Activated CD8-positive, alpha-beta memory T cell treated with anti-CD3 and anti-CD28 coated beads, Interleukin-2, amount 50 U/mL, for 24 hours (primary cell): ENCODE measurements around the gene DOK6.

Experiments used
- DNase-seq: peaks from one replicate; pipeline ENCODE4 v3.0.0-alpha.2; 2020; ENCODE audit errors: extremely low read depth

DOK6 gene

DNA sequence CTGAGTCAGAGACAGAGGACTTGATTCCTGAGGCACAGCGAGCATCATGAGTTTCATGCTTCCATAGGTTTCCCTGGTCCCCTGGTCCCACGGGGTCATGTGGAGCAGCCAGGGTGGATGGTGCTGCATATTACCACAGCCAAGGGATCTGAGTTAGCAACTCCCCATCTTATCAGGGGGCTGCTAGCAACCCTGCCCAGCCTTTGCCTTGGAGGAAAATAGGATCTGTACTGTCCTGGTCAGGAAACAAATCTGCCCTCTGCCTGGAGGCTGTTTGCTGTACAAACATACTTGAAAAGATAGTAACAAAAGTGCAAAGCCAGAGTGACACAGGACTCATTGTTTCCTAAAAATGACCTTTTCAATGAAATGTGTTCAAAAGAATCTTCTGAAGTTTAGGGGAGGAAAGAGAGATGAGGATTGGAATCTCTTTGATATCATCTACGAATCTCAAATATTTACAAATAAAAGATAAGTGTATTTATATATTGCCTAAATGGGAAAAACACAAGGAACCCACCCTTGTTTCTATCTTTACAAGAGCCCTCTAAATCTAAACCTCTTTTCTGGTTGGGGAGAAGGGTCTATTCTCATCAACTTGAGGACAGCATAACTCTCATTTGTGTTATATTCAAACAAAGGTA, 352.2 kb downstream of the DOK6 start:
- no peak for DNase-seq

DNA sequence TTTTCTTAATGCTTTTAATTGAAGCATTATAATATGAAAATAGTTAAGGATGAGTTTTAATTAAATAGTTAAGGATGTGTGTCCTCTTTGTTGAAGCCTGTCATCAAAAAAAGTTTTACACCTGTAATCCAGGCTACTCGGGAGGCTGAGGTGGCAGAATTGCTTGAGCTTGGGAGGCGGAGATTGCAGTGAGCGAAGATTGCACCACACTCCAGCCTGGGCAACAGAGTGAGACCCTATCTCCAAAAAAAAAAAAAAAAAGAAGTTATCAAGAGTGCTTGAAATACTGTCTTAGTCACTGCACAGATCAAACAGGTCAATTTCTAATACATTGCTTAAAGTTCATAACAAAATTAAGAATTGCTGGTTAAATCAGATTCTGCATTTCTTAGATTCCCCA, 353.4 kb downstream of the DOK6 start:
- DNase-seq = no peak

DNA sequence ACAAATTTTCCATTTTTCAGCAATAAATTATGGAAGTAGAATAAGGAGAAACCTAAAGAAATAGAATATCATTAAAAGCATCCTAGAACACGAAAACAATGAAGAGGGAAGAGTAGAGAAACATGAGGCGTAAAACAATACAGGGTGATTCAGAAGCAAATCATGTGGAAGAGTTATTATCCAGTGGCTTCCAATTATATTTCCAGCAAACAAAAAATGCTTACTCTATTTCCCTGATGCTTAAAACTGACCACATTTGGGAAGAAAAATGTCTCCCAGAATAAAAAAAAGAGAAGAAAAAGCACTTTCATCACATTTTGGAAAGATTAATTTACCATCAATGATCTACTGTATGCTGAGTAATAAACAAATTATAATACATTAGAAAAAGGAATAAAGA, 354.4 kb downstream of the DOK6 start:
- no peak for DNase-seq

DNA sequence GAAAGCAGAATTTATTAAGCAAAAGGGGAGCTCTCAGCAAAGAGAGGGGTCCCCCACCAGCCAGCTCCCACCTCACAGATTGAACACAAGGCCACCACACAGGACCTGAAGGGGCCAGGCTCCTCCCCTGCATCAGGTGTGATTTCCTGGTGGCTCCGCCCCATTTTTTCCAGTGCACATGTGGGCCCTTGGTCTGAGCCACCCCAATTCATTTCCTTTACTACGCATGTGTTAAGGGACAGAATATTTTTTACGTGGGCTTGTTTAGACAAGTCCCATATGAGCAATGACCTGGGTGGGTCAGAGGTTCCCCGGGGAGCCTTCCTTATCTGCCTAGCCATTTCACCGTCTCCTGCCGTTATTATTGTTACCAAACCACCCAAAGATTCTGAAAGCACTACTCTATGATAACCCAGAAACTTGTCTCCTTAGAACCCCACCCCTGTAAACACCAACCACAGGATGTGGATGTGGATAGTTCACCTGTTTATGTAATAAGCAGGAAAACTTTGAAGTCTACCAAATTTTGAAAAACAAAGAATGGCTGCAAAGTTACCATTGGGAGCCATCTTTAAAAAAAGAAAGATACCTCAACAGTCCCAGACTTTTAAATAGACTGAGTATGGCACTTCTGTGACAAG, 355.3 kb downstream of the DOK6 start:
- no peak for DNase-seq

DNA sequence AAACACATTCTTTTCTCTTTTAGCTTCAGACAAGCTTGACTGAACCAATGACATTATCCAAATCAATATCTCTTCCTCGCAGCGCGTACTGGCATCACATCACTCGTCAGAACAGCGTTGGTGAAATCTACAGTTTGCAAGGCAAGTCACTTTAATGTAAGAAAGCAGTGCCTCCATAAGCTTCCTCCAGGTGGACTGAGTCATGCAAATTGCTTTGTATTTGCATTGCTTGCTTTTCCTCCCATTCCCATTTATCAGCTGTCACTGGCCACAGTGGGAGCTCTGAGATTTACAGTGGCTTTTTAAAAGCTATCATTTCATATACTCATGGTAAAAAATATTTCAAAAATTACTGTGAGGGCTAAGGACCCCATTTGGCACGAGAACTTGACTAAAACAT, 357.0 kb downstream of the DOK6 start:
- DNase-seq = no peak

DNA sequence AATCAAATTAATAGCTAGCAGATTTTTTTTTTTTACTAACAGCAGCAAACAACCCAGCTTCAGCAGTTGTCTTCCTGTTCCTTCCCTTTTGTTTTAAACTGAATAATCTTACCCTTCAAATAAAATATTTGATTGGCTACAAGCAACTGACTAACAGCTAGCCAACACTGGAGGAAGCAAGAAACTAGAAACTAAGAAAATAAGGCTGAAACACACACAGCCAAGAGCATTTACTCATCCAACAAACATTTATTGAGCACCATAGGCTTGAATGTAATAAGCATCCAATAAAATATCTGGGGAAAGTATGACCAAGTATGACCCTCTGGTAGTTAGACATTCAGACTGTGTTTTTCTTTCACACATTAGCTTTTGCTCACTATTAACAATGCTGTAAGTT, 357.8 kb downstream of the DOK6 start:
- DNase-seq = no peak

DNA sequence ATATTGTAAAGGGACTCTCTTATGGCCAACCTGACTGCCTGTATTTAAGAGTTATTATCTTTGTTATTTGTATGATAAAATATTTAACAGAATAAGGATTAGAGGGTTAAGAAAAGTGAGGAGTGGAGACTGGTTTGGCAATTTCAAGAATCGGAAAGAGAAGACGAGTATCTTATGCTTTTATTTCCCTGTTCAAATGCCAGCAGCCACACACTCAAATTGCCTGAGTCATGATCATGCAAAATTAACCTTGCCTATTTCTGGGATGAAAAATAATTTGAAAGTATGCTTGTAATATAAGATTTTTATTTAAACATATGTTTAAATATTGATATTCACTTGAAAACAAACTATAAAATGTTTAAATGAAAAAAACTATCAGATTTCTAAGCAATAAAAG, 358.4 kb downstream of the DOK6 start:
- no peak for DNase-seq

DNA sequence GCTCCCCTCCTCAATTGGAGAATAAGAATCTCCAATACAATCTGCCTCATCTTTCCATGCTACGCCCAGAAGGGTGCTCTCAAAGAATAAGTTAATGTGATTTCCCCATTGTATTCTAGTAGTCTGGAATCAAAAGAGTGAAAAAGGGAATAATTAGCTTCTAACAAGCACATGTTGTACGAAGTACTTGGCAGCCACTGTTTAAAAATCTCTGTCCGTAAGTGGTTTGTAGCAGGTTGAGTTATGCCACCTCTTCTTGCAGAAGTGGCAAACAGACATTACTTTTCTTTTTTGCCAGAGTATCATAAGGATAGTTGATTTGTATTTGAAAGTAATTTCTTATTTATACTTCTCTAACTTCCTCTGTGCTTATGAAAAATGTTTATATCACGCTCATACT, 362.3 kb downstream of the DOK6 start:
- DNase-seq = no peak

DNA sequence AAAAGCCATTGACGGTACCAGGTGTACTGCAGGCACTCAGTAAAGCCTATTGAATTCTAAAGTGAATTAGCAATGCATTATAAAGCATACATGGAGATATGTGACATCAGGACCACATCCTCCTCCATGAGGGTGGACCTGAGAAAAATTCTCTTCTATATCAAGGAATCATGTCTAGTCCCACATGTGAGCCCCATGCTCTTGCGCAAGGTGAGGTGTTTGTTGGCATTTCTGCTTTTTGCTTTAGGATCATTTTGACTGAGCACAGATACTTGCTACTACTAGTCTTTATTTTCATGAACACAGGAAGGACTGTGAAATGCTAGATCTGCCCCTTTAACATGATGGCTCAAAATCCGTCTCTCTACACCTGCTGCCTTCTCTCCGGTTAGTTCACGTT, 363.1 kb downstream of the DOK6 start:
- no peak for DNase-seq

DNA sequence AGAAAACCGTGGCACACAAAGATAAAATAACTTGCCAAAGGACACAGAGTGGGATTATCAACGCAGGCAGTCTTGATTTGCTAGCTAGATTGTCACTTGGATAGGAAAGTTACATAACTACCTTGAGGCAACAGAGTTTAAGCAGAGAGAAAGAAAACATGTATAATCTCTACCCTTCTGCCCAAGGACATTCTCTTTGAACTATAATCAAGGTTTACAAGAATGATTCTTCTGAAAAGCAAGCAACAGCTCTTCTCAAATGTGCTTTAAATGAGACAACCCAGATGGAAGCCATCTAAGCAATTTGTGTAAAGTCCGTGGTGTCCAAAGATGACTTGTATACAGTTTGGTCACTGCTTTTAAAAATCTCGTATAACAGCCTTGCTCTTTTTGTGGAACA, 369.6 kb downstream of the DOK6 start:
- no peak for DNase-seq

DNA sequence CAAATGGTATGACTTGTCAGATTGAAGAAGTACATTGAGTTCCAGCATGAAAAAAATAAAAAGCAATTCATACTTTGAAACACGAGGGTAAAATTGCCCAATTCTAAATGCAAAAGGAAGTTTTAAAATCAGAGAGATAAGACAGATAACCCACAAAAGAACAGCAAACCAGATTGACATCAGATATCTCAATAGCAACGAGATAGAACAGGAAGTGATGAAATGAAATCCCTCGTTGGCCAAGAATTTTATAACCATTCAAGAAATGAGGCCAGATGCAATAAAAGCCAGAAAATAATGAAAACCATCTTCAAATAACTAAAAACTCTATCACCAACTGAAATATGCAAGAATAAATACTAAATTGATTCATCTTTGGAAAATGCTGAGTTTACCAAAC, 374.1 kb downstream of the DOK6 start:
- DNase-seq = no peak

DNA sequence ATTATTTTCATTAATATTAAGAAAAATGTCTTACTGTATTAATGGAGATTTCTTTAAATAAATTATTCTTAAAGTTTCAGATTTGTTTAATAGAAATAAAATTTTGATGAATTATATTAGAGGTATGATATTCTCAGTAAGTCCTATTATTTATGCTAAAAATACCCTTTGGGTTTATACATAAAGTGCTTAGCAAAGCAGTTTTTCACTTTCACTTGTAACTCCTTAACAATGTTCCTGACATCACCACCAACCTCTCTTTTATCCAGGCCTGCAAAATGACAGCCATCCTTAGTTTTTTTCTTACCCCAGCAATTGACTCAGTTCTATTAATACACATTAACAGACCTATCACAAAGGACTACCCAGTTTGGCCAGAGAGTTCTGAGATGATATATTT, 376.6 kb downstream of the DOK6 start:
- DNase-seq = no peak

DNA sequence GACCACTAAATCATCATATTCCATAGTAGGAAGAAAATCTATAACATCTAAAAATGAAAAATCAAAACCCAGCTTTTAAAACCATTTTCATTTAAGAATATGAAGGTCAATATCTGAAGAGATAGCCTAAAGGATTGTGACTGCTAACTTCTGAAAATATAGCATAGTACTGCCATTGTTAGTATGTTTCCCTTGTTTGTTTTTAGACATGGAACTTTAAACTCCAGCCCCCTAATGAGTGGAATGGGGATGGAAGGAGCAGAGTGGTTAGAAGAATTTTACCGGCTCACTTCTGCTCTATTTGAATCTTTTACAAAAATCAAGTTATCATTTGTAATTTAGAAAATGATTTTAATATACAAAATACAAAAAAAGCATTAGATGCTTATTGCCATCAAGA, 378.0 kb downstream of the DOK6 start:
- DNase-seq = no peak

DNA sequence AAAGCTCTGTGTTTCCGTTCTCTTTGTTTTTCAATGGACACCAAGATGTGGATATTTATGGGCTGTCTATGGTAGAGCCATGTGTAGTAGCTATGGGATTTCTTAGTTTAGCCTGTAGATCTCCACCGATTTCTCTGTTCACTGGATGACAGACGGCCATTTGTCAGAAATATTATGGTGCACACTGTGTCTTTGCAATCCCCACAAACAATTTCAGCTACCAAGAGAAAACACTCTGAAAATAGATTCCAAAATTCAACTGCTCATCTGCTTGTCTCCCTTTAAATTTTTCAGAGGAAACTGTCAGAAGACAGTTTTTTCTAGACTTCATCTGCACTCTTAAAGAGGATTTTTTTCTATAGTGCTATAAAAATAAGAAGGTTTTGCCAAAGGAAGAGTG, 380.2 kb downstream of the DOK6 start:
- DNase-seq = no peak

DNA sequence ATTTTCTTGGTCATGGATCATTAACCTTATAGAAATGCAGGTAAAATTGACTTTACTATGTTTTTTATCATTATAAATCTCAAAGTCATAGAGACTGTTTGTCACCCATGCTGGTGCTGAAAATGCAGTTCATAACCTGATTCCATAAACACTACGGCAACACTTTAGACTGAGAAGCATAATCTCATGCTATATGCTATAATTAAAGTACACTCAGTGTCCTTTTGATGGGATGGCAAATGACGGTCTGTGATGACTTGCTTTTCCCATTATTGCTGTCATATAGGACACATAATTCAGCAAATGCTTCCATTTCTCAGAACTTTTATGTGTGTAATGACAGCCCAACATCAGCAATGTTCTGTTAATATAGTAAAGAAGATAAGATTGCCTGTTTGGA, 384.1 kb downstream of the DOK6 start:
- no peak for DNase-seq

DNA sequence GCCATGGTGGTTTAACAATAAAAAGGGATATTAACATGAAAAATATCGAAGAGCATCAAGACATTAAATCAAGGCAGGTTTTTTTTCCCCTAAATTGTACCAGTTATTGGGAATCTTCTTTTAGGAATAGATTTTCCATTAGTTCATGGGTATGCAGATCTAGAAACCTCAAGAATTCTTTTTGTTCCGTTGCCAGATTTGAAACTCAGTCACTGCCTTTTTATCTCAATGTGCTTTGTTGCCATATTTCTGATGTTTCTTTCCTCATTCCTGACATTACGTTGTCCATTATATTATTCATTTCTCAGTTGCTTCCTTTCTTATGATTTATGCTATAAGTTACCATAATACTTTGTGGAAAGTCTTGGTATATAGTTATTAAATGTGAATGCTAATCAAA, 384.8 kb downstream of the DOK6 start:
- no peak for DNase-seq

DNA sequence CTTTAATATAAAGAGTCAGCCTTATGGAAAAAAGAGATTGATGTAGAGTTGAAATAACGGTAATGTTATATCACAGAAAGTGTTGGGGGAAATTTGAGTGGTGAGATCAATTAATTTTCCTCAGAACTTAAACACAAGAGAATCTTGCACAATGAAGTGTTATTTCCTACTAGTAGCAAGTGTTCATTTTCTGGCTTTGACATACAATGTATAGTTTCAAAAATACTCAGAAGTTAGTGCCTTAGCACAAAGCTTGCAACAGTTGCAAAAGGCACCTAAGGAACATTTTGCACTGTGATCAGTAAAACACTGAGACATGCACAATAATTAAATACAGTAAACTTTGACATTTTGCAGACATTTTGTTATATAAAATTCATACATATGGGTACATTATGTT, 385.7 kb downstream of the DOK6 start:
- no peak for DNase-seq

DNA sequence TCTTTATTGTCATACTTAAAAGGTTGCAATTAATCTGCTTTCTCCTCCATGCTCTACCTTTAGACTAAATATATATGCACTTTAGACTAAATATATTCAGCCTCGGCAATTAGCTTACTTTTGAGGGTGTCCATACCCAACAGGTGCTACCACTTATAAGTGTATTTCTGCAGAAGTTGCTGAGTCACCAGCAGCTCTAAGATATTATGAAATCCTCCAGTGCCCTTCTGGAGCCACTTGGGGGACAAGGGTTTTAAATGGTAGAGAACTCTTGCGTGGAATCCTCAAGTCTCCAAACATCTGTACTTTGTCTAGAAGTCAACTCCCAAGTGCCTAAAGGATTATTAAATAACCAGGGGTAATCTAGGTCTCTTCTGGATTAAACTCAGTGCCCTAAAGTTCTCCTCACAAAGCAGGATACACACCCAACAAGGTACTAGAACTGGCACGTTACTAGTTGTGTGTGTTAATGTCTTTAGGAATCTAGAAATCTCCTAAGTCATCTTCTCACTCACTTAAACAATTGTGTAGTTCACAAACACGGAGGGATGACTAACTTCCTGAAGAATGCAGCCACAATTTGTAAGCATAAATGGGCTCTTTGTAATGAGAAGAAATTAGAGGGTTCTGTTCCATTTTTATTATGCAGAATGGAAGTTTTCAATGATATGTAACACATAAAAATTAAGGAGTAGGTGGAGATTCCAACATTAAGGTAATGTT, 387.3 kb downstream of the DOK6 start:
- no peak for DNase-seq

DNA sequence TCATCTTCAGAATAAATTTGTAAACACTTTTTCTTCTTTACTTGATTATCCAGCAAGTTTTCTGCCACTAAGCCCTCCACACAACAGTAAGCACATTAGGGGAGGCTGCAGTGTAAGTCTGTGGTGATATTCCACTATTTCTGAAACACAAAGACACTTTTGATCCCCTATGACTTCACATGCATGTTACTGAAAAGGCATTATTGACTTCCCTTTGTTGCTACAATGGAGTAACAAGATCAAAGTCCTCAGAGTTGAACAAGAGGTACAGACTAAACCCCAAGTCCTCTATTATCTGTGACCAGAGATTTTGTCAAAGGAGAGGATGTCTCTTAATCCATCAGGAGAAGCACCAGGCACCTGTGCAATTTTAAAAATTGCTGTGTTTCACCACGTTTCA, 389.1 kb downstream of the DOK6 start:
- no peak for DNase-seq

DNA sequence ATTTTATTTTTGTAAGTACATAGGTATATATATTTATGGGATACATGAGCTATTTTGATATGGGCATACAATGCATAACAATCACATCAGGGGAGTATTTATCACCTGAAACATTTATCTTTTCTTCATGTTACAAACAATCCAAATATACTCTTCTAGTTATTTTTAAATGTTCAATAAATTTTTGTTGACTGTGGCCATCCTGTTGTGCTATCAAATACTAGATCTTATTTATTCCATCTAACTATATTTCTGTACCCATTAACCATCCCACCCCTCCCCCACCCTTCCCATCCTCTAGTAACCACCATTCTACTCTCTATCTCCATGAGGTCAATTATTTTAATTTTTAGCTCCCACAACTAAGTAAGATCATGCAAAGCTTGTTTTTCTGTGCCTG, 390.0 kb downstream of the DOK6 start:
- DNase-seq = no peak

DNA sequence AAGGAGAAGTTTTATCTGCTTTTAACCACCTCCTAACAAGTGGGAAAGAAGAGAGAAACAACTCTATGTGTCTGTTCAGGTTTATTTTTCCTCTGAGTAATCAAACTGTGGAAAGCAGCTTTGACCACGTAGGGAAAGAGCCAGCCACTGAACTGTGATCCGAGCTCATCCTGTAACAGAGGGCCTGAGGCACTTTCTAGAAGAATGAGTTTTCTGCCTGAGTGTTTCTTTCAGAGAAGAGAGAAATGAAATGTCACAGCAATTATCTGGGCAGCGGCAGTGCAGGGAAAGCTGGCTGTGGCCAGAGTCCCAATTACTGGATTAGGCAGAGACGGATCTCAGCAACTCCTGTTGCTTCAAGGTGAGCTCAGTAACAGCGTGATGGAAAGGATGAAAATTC, 395.1 kb downstream of the DOK6 start:
- no peak for DNase-seq

DNA sequence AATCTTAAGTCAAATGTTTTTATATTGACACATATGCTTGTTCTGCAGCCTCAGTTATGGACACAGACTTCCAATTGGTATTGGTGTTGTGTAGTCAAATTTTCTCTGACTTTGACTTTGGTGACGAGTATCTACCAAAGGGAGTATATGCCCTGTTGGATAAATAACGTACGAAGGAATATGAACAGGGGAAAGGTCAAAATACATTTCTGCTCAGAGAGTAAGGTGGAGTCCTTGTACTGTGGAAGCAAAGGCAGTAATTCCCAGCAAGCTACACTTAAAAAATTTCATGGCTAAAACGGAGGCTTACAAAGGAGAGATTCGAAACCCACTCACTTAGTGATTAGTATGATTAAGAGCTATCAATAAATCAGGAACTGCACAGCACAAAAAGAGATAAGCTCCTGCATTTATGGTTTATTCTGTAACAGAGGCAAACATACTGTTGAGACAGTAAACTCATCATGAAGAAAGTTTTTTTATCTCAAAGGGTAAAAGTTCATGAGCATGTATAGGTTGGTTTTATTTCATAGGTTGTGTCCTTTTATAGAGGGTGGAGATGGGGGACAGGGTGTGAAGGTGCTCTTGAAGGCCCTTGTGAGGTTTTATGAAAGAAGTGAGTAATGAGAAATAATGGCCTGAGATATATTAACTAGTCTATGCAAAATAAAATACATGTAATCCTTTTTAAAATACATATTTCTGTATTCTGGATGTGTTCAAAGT, 404.3 kb downstream of the DOK6 start:
- DNase-seq = no peak

DNA sequence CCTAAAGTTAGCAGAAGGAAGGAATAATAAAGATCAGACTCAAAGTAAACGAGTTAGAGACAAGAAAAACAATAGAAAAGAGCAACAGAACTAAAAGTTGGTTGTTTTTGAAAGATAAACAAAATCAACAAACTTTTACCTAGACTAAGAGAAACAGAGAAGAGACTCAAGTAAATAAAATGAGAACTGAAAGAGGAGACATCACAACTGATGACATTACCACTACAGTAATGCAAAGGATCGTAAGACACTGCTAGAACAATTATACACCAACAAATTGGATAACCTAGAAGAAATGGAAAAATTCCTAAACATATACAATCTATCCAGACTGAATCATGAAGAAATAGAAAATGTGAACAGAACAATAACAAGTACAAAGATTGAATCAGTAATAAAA, 407.7 kb downstream of the DOK6 start:
- no peak for DNase-seq
